CD8-positive, alpha-beta memory T cell (primary cell): Measurements from ENCODE around the gene CACNA1D. TPM values are rescaled to one million over a fixed set of nuclear protein-coding genes. Genes with fewer than 3 reads are reported as not detected.
"Not testable (repeated sequence)": the region's sequence is repeated elsewhere in the genome, so short reads cannot be mapped to it uniquely, and the experiment has no call there.

ENCODE experiments used
- CTCF ChIA-PET: fragments of 350-600 bp; sonication (Branson Sonifier 250); formaldehyde crosslinking; loops from one replicate; lab custom pipeline; 2021; ENCODE audit warnings: antibody characterized with exemption; lab: Charles Lee
- POLR2A ChIA-PET: fragments of 350-600 bp; sonication (Branson Sonifier 250); formaldehyde crosslinking; loops from one replicate; lab custom pipeline; 2021; ENCODE audit warnings: antibody characterized with exemption; lab: Charles Lee
- DNase-seq, 5 donors: peaks; one replicate each; pipeline versions ENCODE4 v3.0.0 to v3.0.0-alpha.2; 2020 to 2022; ENCODE audit warnings: mixed read lengths in 1 of 5
- H3K27ac ChIP-seq: one replicate; pipeline ENCODE4 v1.7.0; 2013; ENCODE audit warnings: low read depth, mild to moderate bottlenecking, low read length, moderate library complexity
- H3K27me3 ChIP-seq: 2 replicates; pipeline ENCODE4 v1.7.0; 2013; ENCODE audit warnings: low read length, mild to moderate bottlenecking; ENCODE audit not compliant: insufficient read depth, poor library complexity, severe bottlenecking
- H3K36me3 ChIP-seq: 2 replicates; pipeline ENCODE4 v1.7.0; 2013; ENCODE audit warnings: mild to moderate bottlenecking, low read length, moderate library complexity; ENCODE audit not compliant: insufficient read depth
- H3K4me1 ChIP-seq: 2 replicates; pipeline ENCODE4 v1.7.0; 2013; ENCODE audit warnings: mild to moderate bottlenecking, low read length, moderate library complexity; ENCODE audit not compliant: insufficient read depth
- H3K4me3 ChIP-seq: 2 replicates; pipeline ENCODE4 v1.7.0; 2013; ENCODE audit warnings: mild to moderate bottlenecking, low read length
- H3K9me3 ChIP-seq: 2 replicates; pipeline ENCODE4 v1.7.0; 2013; ENCODE audit warnings: mild to moderate bottlenecking, low read length
- H3K27ac Mint-ChIP-seq, 8 donors: one replicate each; pipeline ENCODE4 v1.8.0; 2020 to 2021; ENCODE audit warnings: mixed read lengths in 8 of 8, mild to moderate bottlenecking in 6 of 8, inconsistent platforms in 3 of 8, moderate library complexity in 3 of 8
- H3K27me3 Mint-ChIP-seq, 2 donors: one replicate each; pipeline ENCODE4 v1.8.0; 2020 to 2021; ENCODE audit warnings: mixed read lengths in 2 of 2, mild to moderate bottlenecking in 1 of 2, moderate library complexity in 1 of 2
- H3K36me3 Mint-ChIP-seq, 3 donors: one replicate each; pipeline ENCODE4 v1.8.0; 2020 to 2021; ENCODE audit warnings: mixed read lengths in 3 of 3, inconsistent platforms in 1 of 3, mild to moderate bottlenecking in 1 of 3
- H3K4me1 Mint-ChIP-seq, 3 donors: one replicate each; pipeline ENCODE4 v1.8.0; 2020 to 2021; ENCODE audit warnings: mixed read lengths in 3 of 3, inconsistent platforms in 1 of 3, mild to moderate bottlenecking in 1 of 3
- H3K4me3 Mint-ChIP-seq, 7 donors: one replicate each; pipeline ENCODE4 v1.8.0; 2020 to 2021; ENCODE audit warnings: mixed read lengths in 7 of 7, mild to moderate bottlenecking in 6 of 7, moderate library complexity in 4 of 7, inconsistent platforms in 2 of 7
- H3K9me3 Mint-ChIP-seq, 5 donors: one replicate each; pipeline ENCODE4 v1.8.0; 2020 to 2022; ENCODE audit warnings: mixed read lengths in 5 of 5, mild to moderate bottlenecking in 3 of 5, moderate library complexity in 2 of 5, inconsistent platforms in 1 of 5
- polyA plus RNA-seq: library from polyadenylated mRNA; unstranded; fragments of 300-500 nt; fragmentation: Illumina TruSeq; gene quantifications from one replicate; pipeline ENCODE4 v1.2.3, GENCODE V29; 2021
- total RNA-seq, 2 experiments: library from RNA; stranded (reverse); gene quantifications; one replicate each; pipeline ENCODE4 v1.2.3, GENCODE V29; 2021

The CACNA1D gene
- total and polyA plus RNA-seq, 3 experiments from 2014 or later, result 0.02 to 0.78 (median 0.26) TPM

DNA sequence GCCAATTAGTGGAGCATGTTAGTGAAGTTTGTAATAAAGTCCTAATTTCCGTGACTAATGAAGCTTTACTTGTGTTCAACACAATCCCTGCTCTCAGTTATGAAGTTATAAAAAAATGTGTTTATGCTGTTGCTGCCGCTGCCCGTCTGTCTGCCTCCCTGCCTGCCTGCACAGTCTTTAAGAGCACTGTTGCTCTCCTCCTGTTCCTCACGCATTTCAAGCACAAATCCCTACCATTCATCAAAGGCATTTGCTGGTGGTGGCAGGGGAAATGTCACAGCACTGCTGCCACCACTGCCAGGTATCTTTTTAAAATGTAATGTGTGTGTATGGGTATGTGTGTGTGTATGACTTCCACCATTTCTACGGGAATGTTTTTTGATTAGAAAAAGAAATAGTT is 58.8 kb downstream of the CACNA1D start:
- Mint-ChIP-seq H3K36me3 (no peaks in the 10 kb centered on the region), H3K9me3 (peaks cover 0 to 2% (median 0%) of the 10 kb centered on the region in 5 donors), H3K4me1 (peaks cover 0 to 3% (median 0%) of the 10 kb centered on the region in 3 donors), H3K27me3 (peaks cover 8 to 11% of the 10 kb centered on the region in 2 donors), H3K27ac (no peak overlapping the region), H3K4me3 (no peak overlapping the region)
- Histone ChIP-seq H3K36me3 (no peaks in the 10 kb centered on the region), H3K4me3 (no peak overlapping the region), H3K27me3 (no peaks in the 10 kb centered on the region), H3K27ac (no peak overlapping the region), H3K9me3 (no peaks in the 10 kb centered on the region), H3K4me1 (no peaks in the 10 kb centered on the region)
- ChIA-PET CTCF (no interaction called here), POLR2A (no interaction called here)
- DNase-seq, result no peak

DNA sequence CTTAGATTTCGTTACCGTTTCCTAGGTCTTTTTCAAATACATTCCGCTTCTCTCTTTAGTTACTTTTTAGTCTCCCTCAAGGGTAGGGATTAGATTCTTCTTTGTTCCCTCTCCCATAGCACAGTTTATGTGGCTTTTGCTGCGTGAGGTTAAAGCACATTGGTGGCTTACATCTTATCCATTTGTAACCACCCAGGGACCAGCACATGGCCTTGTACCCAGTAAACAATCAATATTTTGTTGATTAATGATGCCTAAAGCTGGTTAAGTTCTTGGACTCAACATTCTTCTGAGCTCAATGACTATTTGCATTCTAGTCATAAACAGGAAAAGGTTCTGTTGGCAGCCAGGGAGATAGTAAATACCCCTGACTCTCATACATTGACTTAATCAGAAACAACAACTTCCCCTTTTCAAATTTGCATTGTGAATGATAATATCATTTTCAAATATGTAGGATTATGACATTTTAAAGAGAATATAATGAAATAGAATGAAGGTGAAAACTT is 60.2 kb downstream of the CACNA1D start:
- Histone ChIP-seq H3K9me3 (no peaks in the 10 kb centered on the region), H3K27me3 (no peaks in the 10 kb centered on the region), H3K36me3 (no peaks in the 10 kb centered on the region), H3K27ac (no peak overlapping the region), H3K4me1 (no peaks in the 10 kb centered on the region), H3K4me3 (no peak overlapping the region)
- Mint-ChIP-seq H3K36me3 (peaks cover 0 to 4% (median 0%) of the 10 kb centered on the region in 3 donors), H3K4me1 (peaks cover 0 to 3% (median 0%) of the 10 kb centered on the region in 3 donors), H3K4me3 (no peak overlapping the region), H3K9me3 (peaks cover 2 to 11% (median 5%) of the 10 kb centered on the region in 5 donors), H3K27me3 (peaks cover 6 to 8% of the 10 kb centered on the region in 2 donors), H3K27ac (no peak overlapping the region)
- ChIA-PET POLR2A (no interaction called here), CTCF (interaction anchor here (0.9 kb wide), 1 partner anchor 11 kb away, joined by 3 read pairs; no protein-coding TSS in a partner anchor)
- DNase-seq, result no peak

DNA sequence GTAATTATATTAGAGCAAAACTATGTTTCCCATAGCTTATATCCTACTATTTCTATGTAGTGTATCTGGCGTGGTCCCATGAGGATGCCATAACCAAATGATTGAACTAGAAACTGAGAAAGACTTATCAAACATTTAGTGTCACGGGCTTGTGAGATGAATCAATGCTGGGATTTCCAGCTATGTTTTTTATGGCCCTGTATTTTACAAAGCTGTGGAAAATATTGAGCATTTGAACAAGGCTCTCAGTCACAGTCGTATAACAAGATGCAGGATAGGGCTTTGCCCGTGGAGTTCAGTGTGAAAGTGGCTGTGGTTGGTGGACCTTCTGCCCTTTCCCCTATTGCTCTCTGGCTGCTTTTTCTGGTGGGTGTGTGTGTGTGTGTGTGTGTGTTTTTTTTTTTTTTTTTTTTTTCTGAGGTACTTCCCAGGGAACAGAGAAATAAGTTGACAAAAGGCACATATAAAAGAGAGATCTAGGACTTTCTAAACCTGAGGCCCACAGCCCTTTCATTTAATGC is 60.7 kb downstream of the CACNA1D start:
- Mint-ChIP-seq H3K27me3 (peaks cover 6 to 10% of the 10 kb centered on the region in 2 donors), H3K4me3 (no peak overlapping the region), H3K27ac (no peak overlapping the region), H3K9me3 (peaks cover 4 to 12% (median 6%) of the 10 kb centered on the region in 5 donors), H3K36me3 (peaks cover 0 to 4% (median 0%) of the 10 kb centered on the region in 3 donors), H3K4me1 (peaks cover 0 to 3% (median 0%) of the 10 kb centered on the region in 3 donors)
- Histone ChIP-seq H3K9me3 (no peaks in the 10 kb centered on the region), H3K36me3 (no peaks in the 10 kb centered on the region), H3K27me3 (no peaks in the 10 kb centered on the region), H3K4me3 (no peak overlapping the region), H3K27ac (no peak overlapping the region), H3K4me1 (no peaks in the 10 kb centered on the region)
- POLR2A ChIA-PET, result no interaction called here
- CTCF ChIA-PET, result interaction anchor here (0.9 kb wide), 1 partner anchor 10 kb away, joined by 3 read pairs; no protein-coding TSS in a partner anchor
- DNase-seq, result no peak

DNA sequence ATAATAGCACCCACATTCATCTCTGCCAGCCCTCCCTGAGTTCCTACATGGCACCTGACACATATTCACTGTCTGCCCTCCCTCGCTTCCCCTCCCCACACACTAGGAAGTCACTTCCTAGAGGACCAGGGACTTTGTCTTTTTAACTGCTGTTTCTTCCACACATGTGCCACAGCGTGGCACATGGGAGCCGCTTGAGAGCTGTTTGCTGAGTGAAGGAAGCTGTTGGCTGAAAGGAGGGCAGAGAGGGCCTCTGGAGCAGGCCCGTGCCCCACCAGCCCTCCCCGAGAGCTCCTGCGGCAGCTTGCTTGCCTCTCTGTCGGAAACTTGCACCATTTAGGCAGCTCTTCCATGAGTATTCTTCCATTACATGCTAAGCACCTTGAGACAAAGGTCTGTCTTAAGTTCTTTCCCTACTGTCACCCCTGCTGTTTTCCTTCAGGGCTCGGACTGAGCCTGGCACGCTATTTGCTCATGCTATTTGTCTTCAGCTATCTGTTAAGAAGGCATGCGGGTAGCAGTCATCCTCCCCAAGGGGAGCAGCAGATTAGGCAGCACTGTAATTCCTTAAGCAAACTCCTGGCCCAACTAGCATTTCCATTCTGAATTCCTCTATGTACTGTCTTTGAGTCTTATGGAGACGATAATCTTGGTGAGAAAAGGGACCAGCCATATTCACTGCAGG is 72.2 kb downstream of the CACNA1D start:
- Mint-ChIP-seq H3K9me3 (no peaks in the 10 kb centered on the region), H3K4me1 (no peaks in the 10 kb centered on the region), H3K4me3 (no peak overlapping the region), H3K27me3 (peaks cover 11 to 43% of the 10 kb centered on the region in 2 donors), H3K36me3 (no peaks in the 10 kb centered on the region), H3K27ac (no peak overlapping the region)
- DNase-seq, result no peak
- no peak overlapping the region for H3K27ac ChIP-seq
- ChIA-PET POLR2A (no interaction called here), CTCF (no interaction called here)
- no peaks in the 10 kb centered on the region for H3K27me3 ChIP-seq
- H3K36me3 ChIP-seq, result no peaks in the 10 kb centered on the region
- no peaks in the 10 kb centered on the region for H3K4me1 ChIP-seq
- no peak overlapping the region for H3K4me3 ChIP-seq
- H3K9me3 ChIP-seq, result no peaks in the 10 kb centered on the region

DNA sequence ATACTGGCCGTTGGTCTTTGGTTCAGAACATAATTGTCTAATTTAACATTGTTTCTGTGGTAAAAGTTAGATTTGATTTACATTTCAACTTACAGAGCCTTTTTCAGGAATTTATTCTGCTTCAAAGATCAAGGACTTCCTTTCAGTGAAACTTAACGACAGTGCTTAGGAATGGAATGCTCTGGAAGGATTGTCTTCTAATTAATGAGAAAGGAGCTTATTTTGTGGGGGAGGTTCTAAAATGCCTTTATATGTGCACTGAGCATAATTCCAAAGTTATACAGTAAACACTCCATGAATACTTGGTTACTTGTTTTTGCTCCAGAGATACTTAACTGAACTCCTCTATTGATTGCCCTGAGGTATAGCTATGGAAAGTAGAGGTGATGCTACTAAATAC is 75.7 kb downstream of the CACNA1D start:
- POLR2A ChIA-PET, result no interaction called here
- H3K36me3 Mint-ChIP-seq, result no peaks in the 10 kb centered on the region
- H3K4me3 Mint-ChIP-seq, result no peak overlapping the region
- H3K9me3 Mint-ChIP-seq, result no peaks in the 10 kb centered on the region
- no peaks in the 10 kb centered on the region for H3K36me3 ChIP-seq
- no peak for DNase-seq
- H3K27me3 Mint-ChIP-seq, result peaks cover 3 to 30% of the 10 kb centered on the region in 2 donors
- H3K4me3 ChIP-seq, result no peak overlapping the region
- no peak overlapping the region for H3K27ac Mint-ChIP-seq
- no peaks in the 10 kb centered on the region for H3K4me1 Mint-ChIP-seq
- no peaks in the 10 kb centered on the region for H3K4me1 ChIP-seq
- no peaks in the 10 kb centered on the region for H3K9me3 ChIP-seq
- H3K27ac ChIP-seq, result no peak overlapping the region
- H3K27me3 ChIP-seq, result no peaks in the 10 kb centered on the region
- CTCF ChIA-PET, result no interaction called here

DNA sequence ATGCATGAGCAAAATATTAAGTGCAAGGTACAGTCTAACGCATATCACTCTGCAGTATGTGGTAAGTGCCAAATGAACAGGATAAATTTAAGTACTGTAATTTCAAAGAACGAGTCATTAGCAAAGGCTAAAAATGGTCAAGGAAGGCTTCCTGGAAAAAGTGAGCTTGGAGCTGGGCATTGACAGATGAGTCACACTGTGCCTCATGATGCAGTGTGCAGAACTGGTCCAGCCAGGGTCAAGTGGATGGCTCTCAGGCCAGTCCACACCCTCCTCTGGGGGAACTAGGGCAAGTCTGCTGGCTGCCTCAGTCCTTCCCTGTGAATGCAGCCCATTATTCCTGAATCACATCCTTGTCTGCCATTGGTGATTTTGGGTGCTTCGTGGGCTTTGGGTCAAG is 76.3 kb downstream of the CACNA1D start:
- Histone ChIP-seq H3K4me3 (no peak overlapping the region), H3K27ac (no peak overlapping the region), H3K4me1 (no peaks in the 10 kb centered on the region), H3K9me3 (no peaks in the 10 kb centered on the region), H3K27me3 (no peaks in the 10 kb centered on the region), H3K36me3 (no peaks in the 10 kb centered on the region)
- CTCF ChIA-PET, result no interaction called here
- POLR2A ChIA-PET, result no interaction called here
- no peaks in the 10 kb centered on the region for H3K9me3 Mint-ChIP-seq
- H3K4me1 Mint-ChIP-seq, result no peaks in the 10 kb centered on the region
- no peaks in the 10 kb centered on the region for H3K36me3 Mint-ChIP-seq
- no peak overlapping the region for H3K4me3 Mint-ChIP-seq
- peaks cover 5 to 31% of the 10 kb centered on the region in 2 donors for H3K27me3 Mint-ChIP-seq
- H3K27ac Mint-ChIP-seq, result no peak overlapping the region
- no peak for DNase-seq

DNA sequence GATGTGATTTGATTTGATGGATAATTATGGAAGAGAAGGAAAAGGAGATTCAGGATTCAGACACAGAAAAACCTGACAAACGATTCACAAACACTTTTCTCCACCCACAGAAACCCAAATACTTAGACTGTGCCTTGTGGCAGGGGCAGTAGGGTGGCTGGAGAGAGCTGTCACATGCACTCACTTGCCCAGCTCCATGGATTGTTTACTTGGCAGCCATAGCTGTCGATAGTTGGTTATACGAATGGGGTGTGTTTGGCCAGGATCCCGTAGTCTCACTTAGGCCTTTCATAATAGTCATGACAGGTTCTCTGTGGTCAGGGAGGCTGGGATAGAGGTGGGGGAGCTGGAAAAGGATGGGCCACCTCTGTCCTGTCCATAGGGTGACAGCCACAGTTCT is 76.9 kb downstream of the CACNA1D start:
- no peaks in the 10 kb centered on the region for H3K27me3 ChIP-seq
- Mint-ChIP-seq H3K27me3 (peaks cover 4 to 28% of the 10 kb centered on the region in 2 donors), H3K36me3 (no peaks in the 10 kb centered on the region), H3K4me3 (no peak overlapping the region), H3K9me3 (no peaks in the 10 kb centered on the region), H3K4me1 (no peaks in the 10 kb centered on the region), H3K27ac (no peak overlapping the region)
- H3K4me1 ChIP-seq, result no peaks in the 10 kb centered on the region
- DNase-seq, result no peak
- ChIA-PET POLR2A (no interaction called here), CTCF (no interaction called here)
- H3K36me3 ChIP-seq, result no peaks in the 10 kb centered on the region
- H3K27ac ChIP-seq, result no peak overlapping the region
- no peaks in the 10 kb centered on the region for H3K9me3 ChIP-seq
- no peak overlapping the region for H3K4me3 ChIP-seq

DNA sequence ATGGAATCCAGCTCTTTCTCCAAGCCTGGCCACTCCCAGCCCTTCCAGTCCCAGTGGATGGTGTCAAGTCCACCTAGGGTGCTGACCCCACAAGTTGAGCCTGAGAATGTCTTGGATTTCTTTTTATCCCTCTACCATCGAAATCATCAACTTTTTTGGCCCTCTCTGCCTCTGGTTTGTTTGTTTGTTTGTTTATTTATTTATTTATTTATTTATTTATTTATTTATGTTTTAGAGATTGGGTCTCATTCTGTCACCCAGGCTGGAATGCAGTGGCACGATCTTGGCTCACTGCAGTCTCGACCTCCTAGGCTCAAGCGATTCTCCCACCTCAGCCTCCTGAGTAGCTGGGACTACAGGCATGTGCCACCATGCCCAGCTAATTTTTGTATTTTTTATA is 77.8 kb downstream of the CACNA1D start:
- H3K4me1 Mint-ChIP-seq, H3K9me3 Mint-ChIP-seq, CTCF ChIA-PET, H3K27me3 ChIP-seq, H3K27ac ChIP-seq, H3K4me3 ChIP-seq, DNase-seq, H3K27ac Mint-ChIP-seq, H3K4me3 Mint-ChIP-seq, H3K4me1 ChIP-seq, POLR2A ChIA-PET, H3K36me3 ChIP-seq, H3K9me3 ChIP-seq, H3K36me3 Mint-ChIP-seq: not testable (repeated sequence)
- peaks cover 4 to 25% of the 10 kb centered on the region in 2 donors for H3K27me3 Mint-ChIP-seq
